RWPE2 (cell line): ENCODE measurements around the gene DNMT3B.

Experiments used
- ATAC-seq: fragments of 200-7000 bp; cut with Tn5 transposase; 3 replicates; pipeline ENCODE4 v1.9.1; 2021; ENCODE audit warnings: low read depth
- DNase-seq: peaks from one replicate; pipeline ENCODE4 v3.0.0-alpha.2; 2020; ENCODE audit warnings: low spot score
- H3K27ac ChIP-seq: fragments of 450-650 bp; 2 replicates; pipeline ENCODE4 v1.5.1; 2017; ENCODE audit warnings: mild to moderate bottlenecking; ENCODE audit not compliant: poor library complexity, severe bottlenecking
- H3K27me3 ChIP-seq: fragments of 250-450 bp; sonication (Bioruptor Pico); 2 replicates; pipeline ENCODE4 v1.5.1; 2021; ENCODE audit warnings: mild to moderate bottlenecking, moderate library complexity; ENCODE audit not compliant: insufficient read depth, poor library complexity, severe bottlenecking
- H3K36me3 ChIP-seq: fragments of 250-450 bp; sonication (Bioruptor Pico); 2 replicates; pipeline ENCODE4 v1.5.1; 2020; ENCODE audit warnings: low read depth, mild to moderate bottlenecking, moderate library complexity
- H3K4me1 ChIP-seq: fragments of 250-450 bp; sonication (Bioruptor Pico); 2 replicates; pipeline ENCODE4 v1.5.1; 2021; ENCODE audit warnings: mild to moderate bottlenecking, moderate library complexity; ENCODE audit not compliant: insufficient read depth, poor library complexity, severe bottlenecking
- H3K4me3 ChIP-seq: fragments of 250-450 bp; sonication (Bioruptor Pico); 2 replicates; pipeline ENCODE4 v1.5.1; 2021; ENCODE audit warnings: mild to moderate bottlenecking, moderate library complexity; ENCODE audit not compliant: severe bottlenecking
- H3K9me3 ChIP-seq: fragments of 250-450 bp; sonication (Bioruptor Pico); 2 replicates; pipeline ENCODE4 v1.5.1; 2021; ENCODE audit warnings: mild to moderate bottlenecking, moderate library complexity; ENCODE audit not compliant: severe bottlenecking
- TF ChIP-seq, protein P1 (sequence below): fragments of 450-650 bp; IDR thresholded peaks from one replicate; pipeline ENCODE4 v1.5.1; 2017; ENCODE audit warnings: mild to moderate bottlenecking, moderate library complexity; ENCODE audit not compliant: poor library complexity, severe bottlenecking

DNMT3B gene

GRCh38 chr20:32839982-32840285, 77.7 kb downstream of the DNMT3B start:
- Histone ChIP-seq H3K9me3 (no peaks in the 10 kb centered on the region), H3K27ac (no peak overlapping the region), H3K4me1 (no peaks in the 10 kb centered on the region), H3K27me3 (no peaks in the 10 kb centered on the region), H3K4me3 (no peak overlapping the region), H3K36me3 (peaks cover 98% of the 10 kb centered on the region)
- ATAC-seq (no peak), DNase-seq (no peak)
- TF ChIP-seq, protein P1, sequence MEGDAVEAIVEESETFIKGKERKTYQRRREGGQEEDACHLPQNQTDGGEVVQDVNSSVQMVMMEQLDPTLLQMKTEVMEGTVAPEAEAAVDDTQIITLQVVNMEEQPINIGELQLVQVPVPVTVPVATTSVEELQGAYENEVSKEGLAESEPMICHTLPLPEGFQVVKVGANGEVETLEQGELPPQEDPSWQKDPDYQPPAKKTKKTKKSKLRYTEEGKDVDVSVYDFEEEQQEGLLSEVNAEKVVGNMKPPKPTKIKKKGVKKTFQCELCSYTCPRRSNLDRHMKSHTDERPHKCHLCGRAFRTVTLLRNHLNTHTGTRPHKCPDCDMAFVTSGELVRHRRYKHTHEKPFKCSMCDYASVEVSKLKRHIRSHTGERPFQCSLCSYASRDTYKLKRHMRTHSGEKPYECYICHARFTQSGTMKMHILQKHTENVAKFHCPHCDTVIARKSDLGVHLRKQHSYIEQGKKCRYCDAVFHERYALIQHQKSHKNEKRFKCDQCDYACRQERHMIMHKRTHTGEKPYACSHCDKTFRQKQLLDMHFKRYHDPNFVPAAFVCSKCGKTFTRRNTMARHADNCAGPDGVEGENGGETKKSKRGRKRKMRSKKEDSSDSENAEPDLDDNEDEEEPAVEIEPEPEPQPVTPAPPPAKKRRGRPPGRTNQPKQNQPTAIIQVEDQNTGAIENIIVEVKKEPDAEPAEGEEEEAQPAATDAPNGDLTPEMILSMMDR = no peak

- DNase-seq (no peak), ATAC-seq (no peak)
- Histone ChIP-seq H3K4me1 (no peaks in the 10 kb centered on the region), H3K4me3 (no peak overlapping the region), H3K27me3 (no peaks in the 10 kb centered on the region), H3K27ac (no peak overlapping the region), H3K9me3 (no peaks in the 10 kb centered on the region), H3K36me3 (peaks cover 98% of the 10 kb centered on the region)
- TF ChIP-seq, protein P1 = no peak
These were observed 79.0 kb downstream of the DNMT3B start for GRCh38 chr20:32841174-32841573.

DNA sequence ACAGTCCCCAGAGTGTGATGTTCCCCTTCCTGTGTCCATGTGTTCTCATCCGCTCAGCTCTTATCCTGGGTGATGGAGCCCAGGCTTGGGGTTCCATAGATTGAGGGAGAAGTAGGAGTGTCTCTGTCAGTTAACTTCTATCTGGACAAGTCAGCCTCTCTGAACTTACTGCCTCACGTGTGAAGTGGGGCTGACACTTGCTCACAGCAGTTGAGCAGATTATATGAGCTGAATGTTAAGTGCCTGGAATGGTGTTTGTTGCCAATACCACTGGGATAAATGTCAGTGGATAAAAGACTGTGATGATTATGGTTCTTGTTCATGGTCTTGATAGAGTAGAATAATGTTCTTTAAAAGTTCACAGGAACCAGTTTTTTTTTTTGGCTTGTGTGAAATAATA, 79.4 kb downstream of the DNMT3B start:
- Histone ChIP-seq H3K27ac (no peak overlapping the region), H3K9me3 (no peaks in the 10 kb centered on the region), H3K27me3 (no peaks in the 10 kb centered on the region), H3K4me3 (no peak overlapping the region), H3K4me1 (no peaks in the 10 kb centered on the region), H3K36me3 (peaks cover 98% of the 10 kb centered on the region)
- TF ChIP-seq, protein P1 = no peak
- DNase-seq (no peak), ATAC-seq (no peak)

GRCh38 chr20:32842688-32843524, 80.7 kb downstream of the DNMT3B start:
- ATAC-seq (no peak), DNase-seq (no peak)
- Histone ChIP-seq H3K4me3 (no peak overlapping the region), H3K27me3 (no peaks in the 10 kb centered on the region), H3K9me3 (no peaks in the 10 kb centered on the region), H3K27ac (no peak overlapping the region), H3K36me3 (peaks cover 98% of the 10 kb centered on the region), H3K4me1 (no peaks in the 10 kb centered on the region)
- TF ChIP-seq, protein P1 = no peak

GRCh38 chr20:32845786-32846185, 83.6 kb downstream of the DNMT3B start:
- Histone ChIP-seq H3K4me1 (no peaks in the 10 kb centered on the region), H3K27me3 (no peaks in the 10 kb centered on the region), H3K4me3 (no peak overlapping the region), H3K36me3 (peaks cover 96% of the 10 kb centered on the region), H3K9me3 (no peaks in the 10 kb centered on the region), H3K27ac (no peak overlapping the region)
- ATAC-seq (peak; percentile 56), DNase-seq (no peak)
- TF ChIP-seq, protein P1 = no peak
